Duodenal mucosa (tissue), 2 donors: ENCODE data around the gene STIMATE.

Source experiments
- H3K27ac ChIP-seq: one replicate; pipeline ENCODE4 v1.7.0; 2013; ENCODE audit warnings: low read depth, low read length
- H3K27me3 ChIP-seq, 2 donors: one replicate each; pipeline ENCODE4 v1.7.0; 2013; ENCODE audit warnings: low read length in 2 of 2, control low read depth in 1 of 2; ENCODE audit not compliant: insufficient read depth in 2 of 2, control insufficient read depth in 1 of 2
- H3K36me3 ChIP-seq, 2 donors: one replicate each; pipeline ENCODE4 v1.7.0; 2013; ENCODE audit warnings: low read length in 2 of 2, control low read depth in 1 of 2; ENCODE audit not compliant: insufficient read depth in 2 of 2, control insufficient read depth in 1 of 2
- H3K4me1 ChIP-seq, 2 donors: one replicate each; pipeline ENCODE4 v1.7.0; 2013; ENCODE audit warnings: low read length in 2 of 2, control low read depth in 1 of 2; ENCODE audit not compliant: insufficient read depth in 2 of 2, control insufficient read depth in 1 of 2
- H3K4me3 ChIP-seq, 2 donors: one replicate each; pipeline ENCODE4 v1.7.0; 2013; ENCODE audit warnings: low read length in 2 of 2, low read depth in 1 of 2
- H3K9ac ChIP-seq, 2 donors: one replicate each; pipeline ENCODE4 v1.7.0; 2013; ENCODE audit warnings: low read length in 2 of 2, low read depth in 1 of 2
- H3K9me3 ChIP-seq, 2 donors: one replicate each; pipeline ENCODE4 v1.7.0; 2013; ENCODE audit warnings: low read length in 2 of 2, control low read depth in 1 of 2; ENCODE audit not compliant: control insufficient read depth in 1 of 2

Gene STIMATE

DNA sequence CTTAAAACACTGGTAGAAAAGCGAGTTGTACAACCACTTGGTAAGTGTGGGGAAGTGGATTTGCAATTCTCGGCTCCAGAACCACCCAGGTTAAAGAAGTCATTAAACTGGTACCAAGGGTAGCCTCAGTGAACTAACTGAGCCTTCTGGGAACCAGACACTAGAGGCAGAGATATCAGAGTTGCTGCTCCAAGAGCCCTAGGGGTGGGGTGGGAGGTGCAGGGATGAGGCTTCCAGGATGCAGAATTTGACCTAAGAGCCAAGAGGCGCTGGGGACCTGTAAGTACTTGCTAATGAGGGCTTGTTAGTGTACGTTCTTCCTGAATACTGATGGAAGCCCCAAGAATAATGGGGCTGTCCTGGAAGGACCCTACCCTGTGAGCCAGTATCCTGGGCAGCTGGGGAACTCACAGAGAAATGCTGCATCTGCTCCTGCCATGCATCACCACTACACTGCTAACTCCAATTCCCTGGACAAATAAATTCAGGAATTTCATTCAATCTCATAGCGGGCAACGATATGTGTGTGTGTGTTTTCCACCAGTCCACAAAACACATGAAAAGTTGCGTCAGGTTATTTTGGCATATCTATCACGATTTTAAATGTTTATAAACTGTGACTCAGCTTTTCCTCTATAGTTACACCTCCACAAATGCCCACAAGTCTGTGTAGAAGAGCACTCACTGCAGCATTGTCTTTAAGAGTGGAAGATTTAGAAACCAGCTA is 23.8 kb downstream of the STIMATE start:
- no peaks in the 10 kb centered on the region for H3K9me3 ChIP-seq
- H3K27me3 ChIP-seq = no peaks in the 10 kb centered on the region
- no peak overlapping the region for H3K27ac ChIP-seq
- no peak overlapping the region for H3K9ac ChIP-seq
- H3K36me3 ChIP-seq = no peaks in the 10 kb centered on the region
- H3K4me3 ChIP-seq = no peak overlapping the region
- H3K4me1 ChIP-seq = peaks cover 0 to 6% of the 10 kb centered on the region in 2 donors

DNA sequence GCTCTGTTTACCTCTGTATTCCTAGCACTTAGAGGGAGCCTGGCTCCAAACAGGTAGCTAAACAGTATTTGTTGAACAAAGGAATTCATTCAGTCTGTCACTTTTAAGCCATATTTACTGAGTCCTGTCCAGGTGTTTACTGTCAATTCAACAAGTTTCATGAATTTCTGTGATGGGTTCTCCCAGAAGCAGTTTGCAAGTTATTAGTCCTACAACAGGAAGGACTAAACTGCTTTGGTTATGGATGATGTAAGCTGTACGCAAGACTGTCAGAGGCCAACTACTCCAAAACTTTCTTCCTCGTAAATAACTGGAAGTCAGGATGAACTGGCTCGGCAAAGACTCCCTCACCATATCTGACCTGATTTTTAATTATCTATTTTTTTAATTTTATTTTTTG is 25.1 kb downstream of the STIMATE start:
- Histone ChIP-seq H3K9me3 (no peaks in the 10 kb centered on the region), H3K4me3 (no peak overlapping the region), H3K36me3 (no peaks in the 10 kb centered on the region), H3K27ac (no peak overlapping the region), H3K27me3 (no peaks in the 10 kb centered on the region), H3K4me1 (peaks cover 0 to 6% of the 10 kb centered on the region in 2 donors), H3K9ac (no peak overlapping the region)

DNA sequence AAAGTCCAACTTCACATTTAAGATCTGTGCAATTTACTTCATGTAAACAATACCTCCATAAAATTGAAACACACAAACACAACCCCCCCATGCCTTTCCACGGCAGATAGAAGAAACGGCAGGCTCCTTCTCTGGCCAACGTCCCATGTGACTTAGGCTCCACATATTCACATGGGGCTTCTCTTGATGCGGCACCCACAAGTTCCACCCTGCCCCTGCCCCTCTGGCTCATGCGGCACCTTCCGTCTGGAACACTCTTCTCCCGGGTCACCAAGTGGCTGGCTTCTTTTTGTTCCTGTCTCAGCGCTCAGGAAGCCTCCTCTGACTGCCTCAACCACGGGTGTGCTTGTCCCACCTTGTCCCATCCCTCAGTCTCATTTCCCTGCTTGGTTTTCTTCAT is 25.6 kb downstream of the STIMATE start:
- Histone ChIP-seq H3K9me3 (no peaks in the 10 kb centered on the region), H3K27me3 (no peaks in the 10 kb centered on the region), H3K27ac (no peak overlapping the region), H3K4me1 (peaks cover 0 to 6% of the 10 kb centered on the region in 2 donors), H3K36me3 (no peaks in the 10 kb centered on the region), H3K9ac (no peak overlapping the region), H3K4me3 (no peak overlapping the region)

DNA sequence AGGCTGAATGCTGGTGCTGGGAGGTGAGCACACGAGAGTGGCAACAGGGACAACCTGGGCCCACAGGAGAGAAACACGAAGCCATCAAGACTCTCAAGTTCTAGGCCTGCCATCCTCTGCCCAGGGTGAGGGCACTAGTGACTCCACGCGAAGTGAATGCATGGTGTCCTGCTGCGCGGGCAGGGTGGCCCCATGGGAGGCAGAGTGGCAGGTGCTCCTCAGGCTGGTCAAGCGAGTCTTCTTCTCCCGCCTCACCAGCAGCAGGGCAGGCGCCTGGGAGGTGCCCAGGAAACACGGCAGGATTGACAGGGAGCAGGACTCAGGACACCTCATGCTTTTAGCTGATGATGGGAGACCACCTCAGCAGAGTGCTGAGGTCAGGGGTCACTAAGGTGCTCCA is 26.9 kb downstream of the STIMATE start:
- H3K4me3 ChIP-seq = no peak overlapping the region
- peaks cover 0 to 6% of the 10 kb centered on the region in 2 donors for H3K4me1 ChIP-seq
- H3K36me3 ChIP-seq = no peaks in the 10 kb centered on the region
- no peaks in the 10 kb centered on the region for H3K9me3 ChIP-seq
- H3K27ac ChIP-seq = no peak overlapping the region
- no peak overlapping the region for H3K9ac ChIP-seq
- no peaks in the 10 kb centered on the region for H3K27me3 ChIP-seq

DNA sequence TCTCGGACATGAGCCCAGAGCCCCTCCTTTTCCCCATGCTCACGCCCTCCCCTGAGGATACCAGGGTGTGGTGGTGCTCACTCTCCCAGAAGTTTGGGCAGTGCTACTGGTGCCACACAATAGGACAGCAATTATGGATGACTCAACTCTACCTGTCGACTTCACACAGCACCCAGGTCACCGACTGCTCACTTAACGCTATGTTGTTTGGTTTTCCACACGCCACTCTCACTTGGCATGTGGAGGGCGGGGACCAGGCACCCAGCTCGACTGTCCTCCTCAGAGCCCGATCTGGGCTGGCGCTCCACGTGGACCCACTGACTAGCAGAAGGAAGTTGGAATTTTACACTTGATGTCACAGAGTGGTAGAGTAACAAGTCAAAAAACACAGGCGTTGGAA is 30.9 kb downstream of the STIMATE start:
- Histone ChIP-seq H3K27me3 (no peaks in the 10 kb centered on the region), H3K4me3 (no peak overlapping the region), H3K27ac (no peak overlapping the region), H3K4me1 (peaks cover 0 to 6% of the 10 kb centered on the region in 2 donors), H3K9me3 (no peaks in the 10 kb centered on the region), H3K36me3 (no peaks in the 10 kb centered on the region), H3K9ac (no peak overlapping the region)

DNA sequence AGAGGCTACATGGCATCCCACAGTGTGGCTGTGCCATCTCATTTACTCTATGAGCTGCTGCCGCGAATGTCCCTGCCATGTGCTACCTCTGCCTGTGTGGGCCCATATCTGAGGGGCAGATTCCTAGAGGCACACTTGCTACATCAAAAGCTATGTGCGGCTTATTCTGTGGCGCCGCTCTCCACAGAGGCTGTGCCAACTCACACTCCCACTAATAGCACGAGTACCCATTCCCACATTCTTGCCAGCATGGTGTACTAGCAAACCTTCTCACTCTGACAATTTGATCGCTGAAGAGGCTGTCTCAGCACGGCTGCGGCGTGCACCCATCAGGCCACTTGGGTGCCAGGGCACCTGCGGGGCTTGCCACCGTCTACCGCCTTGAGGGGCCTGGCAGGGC is 31.4 kb downstream of the STIMATE start:
- Histone ChIP-seq H3K4me3 (no peak overlapping the region), H3K36me3 (peaks cover 0 to under 1% of the 10 kb centered on the region in 2 donors), H3K9ac (no peak overlapping the region), H3K4me1 (peaks cover 0 to 6% of the 10 kb centered on the region in 2 donors), H3K27ac (no peak overlapping the region), H3K27me3 (no peaks in the 10 kb centered on the region), H3K9me3 (no peaks in the 10 kb centered on the region)

DNA sequence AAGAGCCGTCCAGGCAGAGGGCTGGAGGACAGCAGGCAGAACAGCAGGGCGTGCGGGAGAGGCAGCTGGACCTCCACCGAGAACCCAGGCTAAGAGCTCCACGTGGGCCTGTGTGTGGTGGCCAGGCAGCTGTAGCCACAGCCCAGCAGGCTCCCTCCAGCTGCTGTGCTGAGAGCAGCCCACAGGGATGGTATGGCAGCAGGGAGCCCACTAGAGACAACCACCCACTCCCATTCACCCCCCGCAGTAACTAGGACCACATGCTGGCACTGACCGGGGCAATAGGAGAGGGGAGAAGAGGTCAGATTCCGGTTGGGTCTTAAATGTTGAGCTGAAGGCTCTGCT is 37.0 kb downstream of the STIMATE start:
- H3K27ac ChIP-seq = no peak overlapping the region
- H3K4me1 ChIP-seq = no peaks in the 10 kb centered on the region
- H3K9me3 ChIP-seq = no peaks in the 10 kb centered on the region
- no peak overlapping the region for H3K9ac ChIP-seq
- peaks cover 0 to 10% of the 10 kb centered on the region in 2 donors for H3K36me3 ChIP-seq
- H3K27me3 ChIP-seq = no peaks in the 10 kb centered on the region
- H3K4me3 ChIP-seq = no peak overlapping the region

DNA sequence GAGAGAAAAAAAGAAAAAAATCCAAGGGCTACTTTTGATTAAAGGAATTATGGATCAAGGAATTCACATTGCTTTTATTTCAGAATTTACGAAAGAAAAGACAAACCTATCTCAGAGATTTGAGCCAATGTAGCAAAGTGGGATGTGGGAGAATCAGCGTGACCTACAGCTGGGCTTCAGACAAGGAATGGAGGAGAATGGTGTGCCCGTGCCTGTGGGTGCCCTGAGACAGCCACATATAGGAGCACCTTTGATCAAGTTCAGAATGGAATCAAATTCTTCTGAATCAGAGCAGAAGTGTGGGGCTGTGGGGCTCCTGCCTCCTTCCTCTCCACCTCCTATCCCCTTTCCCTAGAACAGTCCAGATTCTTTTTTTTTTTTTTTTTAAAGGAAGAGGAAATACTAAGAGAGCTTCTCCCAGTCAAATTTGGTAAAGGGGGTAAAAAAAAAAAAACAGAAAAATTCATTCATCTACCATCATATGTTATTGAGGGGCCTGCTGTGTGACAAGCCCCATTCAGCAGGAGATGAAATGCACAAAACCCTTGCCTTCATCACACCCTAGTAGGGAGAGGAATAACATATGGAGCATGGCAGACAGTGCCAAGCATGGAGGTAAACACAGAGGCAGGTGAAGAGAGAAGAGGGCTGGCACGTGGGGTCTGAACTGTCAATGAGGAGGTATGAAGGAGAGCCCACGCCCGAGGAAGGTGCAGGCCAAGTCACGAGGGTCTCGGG is 37.5 kb downstream of the STIMATE start:
- Histone ChIP-seq H3K4me3 (no peak overlapping the region), H3K27ac (no peak overlapping the region), H3K36me3 (peaks cover 0 to 10% of the 10 kb centered on the region in 2 donors), H3K9me3 (no peaks in the 10 kb centered on the region), H3K27me3 (no peaks in the 10 kb centered on the region), H3K4me1 (no peaks in the 10 kb centered on the region), H3K9ac (no peak overlapping the region)

DNA sequence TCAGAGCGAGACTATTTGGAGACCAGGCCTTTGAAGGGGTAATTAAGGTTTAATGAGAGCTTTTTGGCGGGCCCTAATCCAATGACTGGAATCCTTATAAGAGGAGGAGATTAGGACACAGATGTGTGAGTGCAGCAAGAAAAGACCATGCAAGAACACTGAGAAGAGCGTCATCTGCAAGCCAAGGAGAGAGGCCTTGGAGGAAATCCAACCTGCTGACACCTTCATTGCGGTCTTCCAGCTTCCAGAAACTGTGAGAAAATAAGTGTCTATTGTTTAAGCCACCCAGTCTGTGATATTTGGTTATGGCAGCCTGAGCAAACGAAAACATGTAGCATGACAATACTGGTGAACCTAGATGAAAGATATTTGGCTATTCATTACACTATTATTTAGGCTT is 39.5 kb downstream of the STIMATE start:
- Histone ChIP-seq H3K27ac (no peak overlapping the region), H3K4me1 (no peaks in the 10 kb centered on the region), H3K9ac (no peak overlapping the region), H3K36me3 (peaks cover 0 to 10% of the 10 kb centered on the region in 2 donors), H3K9me3 (no peaks in the 10 kb centered on the region), H3K4me3 (no peak overlapping the region), H3K27me3 (no peaks in the 10 kb centered on the region)

DNA sequence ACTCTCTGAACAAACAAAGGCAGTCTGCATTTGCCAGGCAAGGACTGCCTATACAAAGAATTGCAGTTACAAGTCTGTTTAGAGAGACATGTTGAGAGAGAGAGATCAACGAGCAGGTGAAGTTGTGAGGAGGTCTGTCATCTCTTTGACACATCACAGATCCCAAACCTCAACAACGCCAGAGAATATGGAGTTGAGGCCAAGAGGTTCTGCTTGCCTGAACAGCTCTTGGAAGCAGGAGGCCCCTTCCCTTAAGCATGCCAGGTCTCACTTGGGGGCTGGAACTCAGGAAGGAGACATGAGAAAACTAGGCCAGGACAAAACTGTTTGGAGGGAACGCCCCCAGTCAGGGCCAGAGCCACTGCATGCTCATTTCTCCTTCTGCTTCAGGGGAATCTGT is 40.2 kb downstream of the STIMATE start:
- H3K9ac ChIP-seq = no peak overlapping the region
- H3K27ac ChIP-seq = no peak overlapping the region
- no peaks in the 10 kb centered on the region for H3K27me3 ChIP-seq
- no peaks in the 10 kb centered on the region for H3K9me3 ChIP-seq
- peaks cover 0 to 15% of the 10 kb centered on the region in 2 donors for H3K36me3 ChIP-seq
- no peak overlapping the region for H3K4me3 ChIP-seq
- H3K4me1 ChIP-seq = no peaks in the 10 kb centered on the region
